Stimulated activated CD4-positive, alpha-beta T cell treated with anti-CD3 and anti-CD28 coated beads, Interleukin-4, amount 100 ng/mL, for 48 hours (primary cell): Measurements from ENCODE around the gene LGR6.
"Not testable (repeated sequence)": the region's sequence is repeated elsewhere in the genome, so short reads cannot be mapped to it uniquely, and the experiment has no call there.

Experiments used
- DNase-seq, 2 donors: peaks; one replicate each; pipeline ENCODE4 v3.0.0-alpha.2; 2020; ENCODE audit warnings: low read depth in 2 of 2

Gene LGR6

DNA sequence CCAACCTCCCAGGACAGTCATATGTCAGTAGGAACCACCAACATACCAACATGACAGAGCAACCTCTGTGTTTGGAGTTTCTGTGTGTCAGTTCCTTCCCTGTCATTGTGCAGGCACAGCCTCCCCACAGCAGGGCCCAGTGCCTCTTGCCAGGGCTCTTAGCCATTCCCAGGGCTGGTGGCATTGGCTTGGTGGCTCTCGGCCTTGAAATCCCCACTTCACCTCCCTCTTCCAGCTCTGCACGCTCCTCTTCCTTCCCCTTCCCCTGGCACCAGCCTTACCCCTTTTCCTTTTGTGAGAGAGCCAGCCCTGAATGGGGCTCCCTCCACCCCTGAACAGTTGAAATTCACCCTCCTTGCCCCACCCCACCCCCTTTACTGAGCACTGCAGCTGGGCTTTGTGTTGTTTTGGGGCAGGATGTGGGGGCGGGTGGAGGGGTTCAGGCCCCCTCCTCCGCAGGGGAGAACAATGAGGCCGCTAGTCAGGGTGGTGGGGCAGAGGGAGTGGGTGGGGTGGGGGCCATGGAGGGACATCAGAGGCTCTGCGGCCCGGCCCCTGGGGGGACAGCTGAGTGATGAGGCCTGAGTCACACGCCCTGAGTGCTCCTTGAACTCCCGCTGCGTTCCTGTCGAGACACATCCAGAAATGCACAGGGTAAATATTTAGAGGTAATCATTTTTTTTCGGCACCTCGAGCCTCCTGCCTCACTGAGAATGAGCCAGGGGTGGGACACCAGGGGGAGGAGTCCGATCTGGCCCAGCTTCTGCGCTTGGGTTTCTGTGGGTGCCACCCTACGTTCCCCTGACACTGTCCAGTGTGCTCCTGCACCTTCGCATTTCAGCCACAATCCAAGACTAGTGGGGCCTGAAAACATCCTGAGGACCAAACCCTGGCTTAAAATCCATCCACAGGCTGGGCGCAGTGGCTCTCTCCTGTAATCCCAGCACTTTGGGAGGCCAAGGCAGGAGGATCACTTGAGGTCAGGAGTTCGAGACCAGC, 28.6 kb downstream of the LGR6 start:
- DNase-seq: no peak

DNA sequence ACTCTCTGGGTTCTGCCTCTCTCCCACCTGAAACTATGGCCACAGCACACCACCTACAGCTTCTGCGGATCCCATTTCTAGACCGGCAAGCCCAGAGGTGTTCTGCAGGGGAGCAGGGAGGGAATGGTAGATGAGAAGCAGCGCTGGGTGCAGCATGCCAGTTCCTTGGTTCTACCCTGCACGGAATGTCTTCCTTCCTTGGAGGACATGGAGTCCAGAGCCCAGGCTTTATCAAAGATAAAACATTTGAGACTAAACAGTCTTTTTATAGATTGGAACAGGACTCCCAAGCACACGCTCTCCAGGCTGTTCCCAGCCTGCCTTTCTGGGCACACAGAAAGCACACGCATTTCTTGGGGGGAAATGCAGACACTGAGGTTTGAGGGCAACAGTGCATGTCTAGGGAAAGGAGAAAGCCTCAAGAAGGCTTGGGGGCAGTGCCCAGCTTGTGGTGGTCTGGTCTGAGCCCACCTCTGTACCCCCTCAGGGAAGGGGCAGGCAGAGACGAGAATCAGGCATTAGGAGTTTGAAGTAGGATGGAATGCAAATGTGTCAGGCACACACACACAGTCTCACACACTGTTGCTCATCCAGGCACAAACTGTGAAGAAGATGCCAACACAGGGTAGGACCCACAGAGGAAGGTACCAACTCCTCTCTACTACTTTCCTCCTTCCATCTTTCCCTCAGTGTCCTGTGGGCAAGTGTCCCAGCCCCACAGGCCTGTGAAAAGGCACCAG, 29.7 kb downstream of the LGR6 start:
- DNase-seq: no peak

DNA sequence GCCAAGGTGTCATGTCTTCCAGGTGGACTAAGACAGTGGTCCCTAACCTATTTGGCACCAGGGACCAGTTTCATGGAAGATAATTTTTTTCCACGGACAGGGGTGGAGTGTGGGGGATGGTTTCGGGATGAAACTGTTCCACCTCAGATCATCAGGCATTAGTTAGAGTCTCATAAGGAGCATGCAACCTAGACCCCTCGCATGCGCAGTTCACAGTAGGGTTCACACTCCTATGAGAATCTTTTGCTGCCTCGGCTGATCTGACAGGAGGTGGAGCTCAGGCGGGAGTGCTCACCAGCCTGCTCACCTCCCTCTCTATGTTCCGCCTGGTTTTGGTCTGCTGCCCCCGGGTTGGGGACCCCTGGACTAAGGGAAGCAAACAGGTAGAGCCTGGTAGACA, 30.9 kb downstream of the LGR6 start:
- DNase-seq: no peak

DNA sequence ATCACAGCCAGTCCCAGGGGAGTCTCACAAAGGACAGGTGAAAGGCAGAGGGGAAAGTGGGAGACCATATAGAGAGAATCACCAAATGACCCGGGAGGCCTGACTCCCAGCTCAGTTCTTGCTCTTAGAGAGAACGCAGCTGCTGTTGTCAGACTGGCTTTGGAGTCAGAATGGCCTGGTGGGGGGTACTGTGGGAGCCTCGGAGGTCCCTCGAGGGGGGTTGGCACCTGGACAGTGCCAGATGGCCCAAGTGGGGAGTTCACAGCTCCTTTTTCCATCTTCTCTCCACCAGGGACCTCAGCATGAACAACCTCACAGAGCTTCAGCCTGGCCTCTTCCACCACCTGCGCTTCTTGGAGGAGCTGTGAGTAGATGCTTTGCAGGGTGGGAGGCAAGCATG, 31.5 kb downstream of the LGR6 start:
- no peak for DNase-seq

DNA sequence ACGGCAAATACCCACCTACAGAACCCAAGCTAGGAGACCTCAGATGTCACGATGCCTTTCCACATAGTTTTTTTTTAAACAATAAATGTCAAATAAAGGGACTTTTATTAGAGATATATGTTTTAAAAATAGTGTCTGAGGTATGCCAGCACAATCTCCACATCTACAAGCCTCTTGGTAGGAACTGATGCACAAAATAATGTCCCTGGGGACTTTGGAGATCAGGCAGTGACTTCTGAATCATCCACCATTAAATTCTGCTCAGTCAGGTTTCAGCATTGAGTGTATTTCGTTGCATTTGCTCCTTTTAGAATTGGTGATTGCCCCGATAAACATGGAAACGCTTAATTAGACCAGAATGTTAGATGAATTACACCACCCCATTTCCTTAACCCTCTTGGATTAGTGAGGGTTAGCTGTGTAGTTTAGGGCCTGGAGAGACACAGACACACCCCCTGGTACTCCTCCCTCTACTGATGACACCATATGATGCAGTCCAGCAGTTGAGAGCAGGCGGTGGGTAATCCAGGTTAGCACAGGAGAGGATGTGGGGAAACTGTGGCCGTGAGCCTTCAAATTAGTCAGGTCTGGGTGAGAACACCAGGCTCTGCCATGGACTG, 33.6 kb downstream of the LGR6 start:
- DNase-seq: no peak

DNA sequence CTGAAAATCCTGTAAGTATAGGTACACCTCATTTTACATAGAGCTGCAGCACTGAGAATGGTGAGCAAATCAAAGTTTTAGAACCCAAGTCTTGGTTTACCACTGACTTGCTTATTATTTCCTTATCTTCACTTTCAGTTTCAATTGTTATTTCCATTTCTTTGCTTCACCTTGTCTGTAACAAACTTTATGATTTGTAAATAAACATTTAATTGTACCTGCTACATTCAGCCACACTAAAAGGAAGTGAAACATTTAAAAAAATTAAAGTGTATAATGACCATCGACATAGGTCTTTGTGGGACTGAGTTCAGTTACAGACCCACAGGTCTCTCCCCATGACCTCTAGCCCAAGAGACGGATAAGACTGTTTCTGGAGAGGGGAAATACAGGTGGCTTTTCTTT, 34.4 kb downstream of the LGR6 start:
- DNase-seq: no peak

DNA sequence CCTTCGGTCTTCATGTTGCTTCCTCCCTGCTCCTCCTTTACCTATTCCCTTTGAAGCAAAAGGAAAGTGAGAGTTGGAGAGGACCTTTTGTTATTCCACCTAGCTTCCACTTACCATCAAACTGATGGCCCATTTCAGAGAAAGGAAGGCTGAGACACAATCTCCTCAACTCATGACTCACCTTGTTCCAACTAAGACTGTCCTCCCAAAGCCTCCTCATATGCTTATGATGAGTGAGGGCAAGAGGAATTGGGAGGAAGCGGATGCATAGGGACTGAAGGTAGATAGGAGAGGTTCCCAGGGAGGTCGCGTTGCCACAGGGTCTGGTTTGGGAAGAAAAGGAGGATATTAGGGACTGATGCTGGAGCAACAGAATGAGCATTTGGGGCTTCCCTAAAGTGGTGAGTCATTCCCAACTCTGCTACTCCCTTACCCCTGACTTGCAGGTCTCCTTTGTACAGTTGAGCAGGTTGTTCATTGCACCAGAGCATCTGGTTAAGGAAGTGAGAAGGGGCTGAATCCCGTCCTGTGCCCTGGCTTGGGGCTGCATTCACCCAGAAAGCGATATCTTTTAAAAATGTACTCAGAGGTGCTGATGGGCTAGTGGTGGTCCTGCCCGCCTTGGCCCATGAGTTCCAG, 35.0 kb downstream of the LGR6 start:
- DNase-seq: no peak

DNA sequence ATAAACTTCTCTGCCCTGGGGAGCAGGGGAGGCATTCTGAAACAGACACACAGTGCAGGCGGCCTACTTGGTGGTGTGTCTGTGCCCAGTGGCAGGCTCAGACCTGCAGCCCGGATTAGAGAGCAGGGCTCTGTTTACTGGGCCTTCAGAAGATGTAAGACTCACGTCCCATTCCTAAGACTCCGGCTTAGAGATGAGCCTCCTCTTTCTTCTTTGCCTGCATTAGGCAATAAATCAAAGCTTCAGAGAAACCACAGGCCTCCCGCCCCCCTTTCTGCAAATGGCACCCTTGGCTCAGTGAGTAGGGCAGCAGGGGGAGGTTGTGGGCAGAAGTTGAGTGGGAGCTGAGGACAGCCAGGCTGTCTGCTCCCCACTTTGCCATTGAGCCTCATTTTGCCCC, 35.8 kb downstream of the LGR6 start:
- no peak for DNase-seq

DNA sequence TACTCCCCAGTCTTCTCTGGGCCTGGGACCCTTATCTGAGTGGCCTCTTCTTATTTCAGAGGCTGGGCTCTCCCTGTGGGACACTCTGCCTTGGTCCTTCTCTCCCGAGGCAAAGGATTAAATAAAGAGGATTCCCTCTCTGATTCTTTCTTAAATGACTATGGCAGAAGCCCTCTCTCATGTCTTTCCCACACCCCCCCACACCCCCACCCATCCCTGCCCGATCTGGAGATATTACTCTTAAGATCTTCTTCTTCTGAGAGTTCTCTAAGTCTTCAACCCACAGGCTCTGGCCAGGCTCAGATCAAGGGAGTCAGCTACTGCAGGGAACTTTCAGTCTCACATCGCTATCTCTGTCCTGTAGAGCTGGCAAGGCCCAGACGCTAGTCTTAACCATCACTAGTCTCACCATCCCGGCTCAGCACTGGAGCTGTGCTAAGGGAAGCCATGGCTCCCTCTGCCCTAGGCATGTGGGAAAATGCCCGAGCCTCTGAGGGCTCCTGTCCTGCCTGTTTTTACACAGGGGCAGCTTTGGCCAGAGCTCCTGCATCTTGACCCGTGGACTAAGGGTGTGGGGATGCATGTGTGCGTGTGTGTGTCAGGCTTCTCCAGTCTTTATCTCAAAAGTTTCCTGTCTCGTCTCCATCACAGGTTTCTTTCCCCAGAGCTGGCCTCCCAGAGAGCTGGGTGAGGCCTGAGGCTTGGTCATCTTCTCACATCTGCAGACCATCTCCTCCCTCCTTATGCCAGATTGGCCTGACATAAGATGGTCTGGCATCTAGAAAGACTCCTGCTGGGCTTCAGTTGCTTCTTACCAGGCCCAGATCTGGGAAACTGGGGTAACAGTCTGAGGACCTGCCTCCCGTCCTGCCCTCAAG, 36.7 kb downstream of the LGR6 start:
- DNase-seq: no peak

DNA sequence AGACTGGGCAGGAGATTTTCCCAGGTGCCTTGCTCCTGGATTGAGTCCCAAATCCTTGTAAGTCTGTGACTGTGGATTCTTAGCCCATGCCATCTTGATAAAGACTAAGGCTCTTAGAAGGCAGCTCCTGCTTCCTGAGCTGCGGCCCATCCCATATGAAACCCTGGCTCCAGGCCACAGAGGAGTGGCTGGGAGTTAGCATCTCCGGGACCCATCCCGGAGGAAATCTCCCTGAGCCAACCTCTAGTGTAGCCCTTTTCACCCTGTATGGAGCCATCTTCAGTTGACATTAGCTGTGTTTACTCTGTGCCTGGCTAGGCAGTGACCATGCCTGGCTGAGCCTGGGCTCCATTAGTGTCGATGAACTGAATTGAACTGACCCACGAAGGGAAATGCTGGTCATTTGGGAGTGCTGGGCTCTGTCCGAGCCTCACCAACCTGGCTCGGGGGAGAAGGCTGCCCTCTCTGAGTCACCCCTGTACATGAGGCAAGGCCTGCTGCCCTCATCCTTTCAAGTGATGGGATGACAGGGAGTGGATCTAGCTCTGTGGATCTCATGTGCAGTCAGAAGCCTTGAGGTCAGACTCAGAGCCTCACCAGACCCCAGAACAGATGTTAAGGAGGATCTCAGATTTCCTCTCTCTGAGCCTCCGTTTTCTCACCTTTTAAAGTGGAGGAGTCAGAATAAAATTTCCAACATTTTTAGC, 37.5 kb downstream of the LGR6 start:
- DNase-seq: no peak

DNA sequence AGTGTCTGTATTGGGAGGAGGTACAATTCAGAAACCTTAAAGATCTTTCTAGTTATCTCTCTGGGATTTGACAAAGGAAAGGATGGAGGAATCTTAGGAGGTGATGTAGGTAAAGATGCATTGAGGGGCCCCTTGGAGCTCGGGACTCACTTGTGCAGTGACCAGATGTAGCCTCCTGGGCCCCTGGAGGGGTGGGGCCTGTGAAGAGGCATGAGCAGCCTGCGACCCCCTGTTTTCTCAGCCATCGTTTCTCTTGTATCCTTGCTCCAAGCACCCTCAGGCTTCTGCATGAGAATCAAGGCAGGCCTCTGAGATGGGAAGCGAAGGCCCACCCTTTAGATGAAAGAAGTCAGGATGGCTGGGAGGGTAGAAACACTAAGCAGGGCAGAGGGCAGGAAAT, 39.6 kb downstream of the LGR6 start:
- no peak for DNase-seq

DNA sequence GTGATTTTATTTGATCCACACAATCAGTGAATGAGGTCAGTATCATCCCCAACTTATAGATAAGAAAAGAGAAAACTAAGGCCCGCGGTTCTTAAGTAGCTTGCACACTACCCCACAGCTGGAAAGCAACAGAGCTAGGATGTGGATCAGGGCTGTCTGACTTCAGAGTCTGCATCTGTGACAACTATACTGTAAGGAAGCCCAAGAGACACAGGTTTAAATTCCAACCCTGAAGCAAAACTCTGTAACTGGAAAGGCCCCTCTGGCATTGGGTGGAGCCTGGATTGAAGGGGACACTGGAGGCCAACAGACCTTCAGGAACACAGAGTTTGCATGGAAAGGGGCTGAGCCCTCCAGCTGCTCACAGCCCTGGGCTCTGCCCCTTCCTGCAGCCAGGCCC, 40.2 kb downstream of the LGR6 start:
- no peak for DNase-seq

DNA sequence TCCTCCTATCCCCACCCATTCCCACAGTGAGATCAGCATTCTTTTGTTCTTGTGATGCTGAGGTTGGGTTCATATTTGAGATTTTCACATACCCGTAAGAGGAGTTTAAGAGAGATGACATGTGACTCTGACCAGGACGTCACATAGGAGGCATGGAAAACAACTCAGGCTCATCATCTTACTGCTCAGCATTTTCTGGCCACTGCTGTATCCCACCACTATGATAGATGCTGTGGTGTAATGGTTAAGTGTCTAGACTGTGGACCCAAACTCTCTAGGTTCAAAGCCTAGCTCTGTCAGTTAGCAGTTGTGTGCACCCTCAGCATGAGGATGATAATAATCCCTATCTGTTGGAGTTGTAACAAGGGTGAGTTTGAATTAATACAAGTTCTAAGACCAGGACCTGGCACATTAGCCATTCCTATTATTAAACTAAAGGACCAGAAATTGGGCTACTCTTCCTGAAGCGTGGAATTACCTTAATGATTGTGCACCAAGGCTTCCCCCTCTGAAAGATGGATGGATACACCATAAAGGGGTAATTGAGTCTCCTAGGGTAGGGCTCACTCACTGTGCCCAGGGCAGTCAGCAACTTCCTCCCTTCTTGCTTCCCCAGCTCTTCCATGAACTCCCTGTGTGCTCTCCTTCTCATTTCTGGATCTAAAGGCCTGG, 40.9 kb downstream of the LGR6 start:
- no peak for DNase-seq

DNA sequence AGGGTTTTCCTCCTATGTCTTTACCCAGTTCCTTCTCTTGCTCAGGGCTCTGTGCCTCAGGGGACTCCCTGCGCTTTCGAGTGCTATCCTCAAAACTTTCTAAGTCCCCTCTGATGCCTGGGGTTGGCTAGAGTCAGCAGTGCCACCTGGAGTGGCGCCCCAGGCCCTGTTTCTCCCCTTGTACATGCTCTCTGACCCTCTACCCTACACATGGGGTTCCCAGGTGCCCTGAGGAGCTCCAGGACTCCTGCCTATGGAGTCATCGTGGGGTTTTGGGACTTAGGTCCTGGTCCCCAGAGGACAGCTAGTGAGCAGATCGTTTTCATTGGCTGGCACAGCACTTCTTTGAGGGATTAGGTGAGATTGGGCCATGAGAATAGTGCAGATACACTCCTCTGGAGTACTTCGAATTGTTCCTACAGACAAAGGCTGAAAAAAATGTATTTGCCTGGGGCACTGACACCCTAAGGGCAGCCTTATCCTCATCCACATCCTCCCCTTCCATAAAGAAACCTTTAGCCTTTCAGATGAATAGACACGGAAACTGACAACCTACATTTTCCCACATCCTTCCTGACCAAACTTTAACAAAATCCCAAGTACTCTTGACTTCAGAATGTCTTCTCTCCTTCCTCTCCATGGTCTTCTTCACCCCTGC, 41.5 kb downstream of the LGR6 start:
- DNase-seq: no peak

DNA sequence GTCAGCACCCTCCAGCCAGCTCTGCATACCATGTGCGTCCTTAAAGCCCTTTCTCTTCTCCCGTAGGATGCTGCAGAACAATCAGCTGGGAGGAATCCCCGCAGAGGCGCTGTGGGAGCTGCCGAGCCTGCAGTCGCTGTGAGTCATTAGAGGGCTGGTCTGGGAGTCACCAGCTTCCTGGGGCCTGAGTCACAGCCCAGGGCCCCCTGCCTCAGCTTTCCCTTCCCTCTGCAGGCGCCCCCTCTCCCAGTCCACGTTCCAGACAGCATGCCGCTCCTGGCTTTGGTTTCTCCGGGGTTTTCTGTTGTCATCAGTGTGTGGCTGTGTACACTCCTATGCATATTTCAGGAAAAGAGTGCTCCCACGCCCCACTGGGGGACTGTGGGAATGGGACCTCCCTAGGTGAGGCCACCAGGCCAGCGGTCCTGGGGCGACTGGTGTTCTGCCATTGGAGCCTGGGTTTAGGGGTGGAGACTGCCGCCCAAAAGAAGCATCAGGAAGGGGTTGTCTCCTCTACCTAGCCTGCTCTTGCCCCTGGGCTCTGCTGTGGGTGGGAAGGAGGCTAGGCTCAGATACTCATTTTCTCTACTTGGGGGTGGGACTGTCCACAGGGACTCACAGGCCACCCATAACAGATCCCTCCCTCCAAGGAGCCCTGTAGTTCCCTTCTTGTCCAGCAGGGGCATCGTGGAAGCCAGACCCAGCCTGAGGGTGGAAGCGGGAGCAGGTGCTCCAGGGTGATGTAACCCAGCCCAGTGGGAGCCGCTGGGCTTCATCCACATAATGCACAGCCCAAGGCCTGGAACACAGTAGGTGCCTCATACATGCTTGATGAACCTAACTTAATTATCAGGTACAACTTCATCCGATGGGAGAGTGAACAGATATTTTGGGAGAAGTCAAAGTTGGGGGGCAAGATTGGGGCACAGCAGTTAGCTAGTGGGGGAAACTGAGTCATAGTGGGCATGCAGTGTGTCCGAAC, 42.5 kb downstream of the LGR6 start:
- DNase-seq: peak; percentile 69 to 75

DNA sequence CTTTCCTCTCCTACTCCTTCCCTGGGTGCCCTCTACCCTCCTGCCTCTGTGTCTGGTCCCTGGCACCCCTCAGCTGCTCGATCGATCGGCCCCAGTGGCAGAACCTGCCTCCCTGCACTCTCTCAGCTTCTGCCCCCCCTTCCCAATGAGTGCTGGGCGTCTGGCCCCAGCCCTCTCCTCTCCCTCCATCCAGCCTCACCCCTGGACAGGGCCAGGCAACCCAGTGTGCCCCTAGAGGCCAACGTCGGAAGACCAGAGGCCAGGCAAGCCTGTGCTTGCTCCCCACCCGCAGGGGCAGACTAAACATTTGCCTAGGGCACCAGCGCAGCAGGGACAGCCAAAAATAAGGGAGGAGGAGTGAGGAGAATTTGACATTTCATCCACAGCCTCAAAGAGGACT, 43.5 kb downstream of the LGR6 start:
- DNase-seq: peak; percentile 23 to 25

DNA sequence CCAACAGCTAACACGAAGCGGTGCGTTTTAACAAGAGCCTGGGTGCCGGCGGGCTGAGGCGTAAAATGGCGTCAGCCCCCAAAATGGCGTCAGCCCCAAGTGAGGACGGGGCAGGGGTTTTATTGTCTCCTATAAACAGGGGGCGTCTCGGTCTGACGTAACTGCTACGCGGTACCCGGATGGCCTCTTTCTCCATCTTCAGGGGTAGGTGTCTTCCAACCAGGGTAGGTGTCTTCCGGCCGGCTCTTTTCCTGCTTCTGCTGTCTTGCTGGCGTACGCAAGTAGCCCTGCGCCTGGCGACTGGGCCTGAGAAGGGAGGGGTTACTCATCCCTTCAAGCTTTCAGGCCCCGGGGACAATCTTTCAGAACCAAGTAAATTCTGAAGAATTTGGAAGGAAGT, 45.3 kb downstream of the LGR6 start:
- no peak for DNase-seq

DNA sequence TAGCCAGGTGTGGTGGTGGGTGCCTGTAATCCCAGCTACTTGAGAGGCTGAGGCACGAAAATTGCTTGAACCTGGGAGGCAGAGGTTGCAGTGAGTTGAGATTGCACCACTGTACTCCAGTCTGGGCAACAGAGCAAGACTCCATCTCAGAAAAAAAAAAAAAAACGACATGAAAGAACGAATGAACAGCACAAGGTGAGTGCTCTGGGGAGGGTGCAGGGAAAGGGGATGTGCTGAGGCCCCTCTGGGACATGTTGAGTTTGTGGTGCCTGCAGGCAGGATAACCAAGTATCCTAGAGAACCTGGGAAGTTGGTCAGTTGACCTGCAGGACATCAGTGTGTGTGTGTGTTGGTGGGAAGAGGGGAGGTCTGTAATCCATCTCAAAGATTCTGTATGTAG, 46.6 kb downstream of the LGR6 start:
- DNase-seq: not testable (repeated sequence)
